KBM-7 (cell line): ENCODE results near the gene AP4S1.
A peak's percentile ranks its signal among the peaks of the same experiment; 100 is the strongest.
"Not testable (repeated sequence)": the region's sequence is repeated elsewhere in the genome, so short reads cannot be mapped to it uniquely, and the experiment has no call there.

Experiments used
- DNase-seq: peaks from one replicate; pipeline ENCODE4 v3.0.0-alpha.2; 2015
- in situ Hi-C: fragments of 300-500 bp; cut with MboI; formaldehyde crosslinking; loops from 2 replicates; pipeline ENCODE4 v1.14.3; 2020; ENCODE audit warnings: low sequenced_read_pairs, low pct_unique_long_range_greater_than_20kb, mixed read lengths

Gene AP4S1

GRCh38 chr14:31025367-31026076 is at the start of gene AP4S1:
AP4S1 (plus strand) TSS chr14:31025649; CDS start chr14:31066197, 40,548 bp downstream.
- in situ Hi-C loops = no loop called here
- DNase-seq = peak; percentile 50

- no peak for DNase-seq
- in situ Hi-C loops = no loop called here
Measured at GRCh38 chr14:30977752-30978151, 47.7 kb upstream of the AP4S1 start.

DNA sequence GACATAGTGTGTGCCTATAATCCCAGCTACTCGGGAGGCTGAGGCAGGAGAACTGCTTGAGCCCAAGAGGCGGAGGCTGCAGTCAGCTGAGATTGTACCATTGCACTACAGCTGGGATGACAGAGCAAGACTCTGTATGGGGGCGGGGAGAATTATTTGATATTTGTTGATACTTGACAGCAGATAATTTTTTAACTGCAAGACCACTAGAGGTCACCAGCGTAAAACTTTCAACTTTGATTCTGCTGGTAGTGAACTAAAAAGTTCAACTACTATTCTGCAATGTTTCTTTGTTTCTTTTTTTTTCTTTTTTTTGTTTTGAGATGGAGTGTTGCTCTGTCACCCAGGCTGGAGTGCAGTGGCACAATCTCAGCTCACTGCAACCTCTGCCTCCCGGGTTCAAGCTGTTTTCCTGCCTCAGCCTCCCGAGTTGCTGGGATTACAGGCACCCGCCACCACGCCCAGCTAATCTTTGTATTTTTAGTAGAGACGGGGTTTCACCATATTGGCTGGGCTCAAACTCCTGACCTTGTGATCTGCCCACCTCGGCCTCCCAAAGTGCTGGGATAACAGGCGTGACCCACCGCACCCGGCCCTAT is 45.2 kb upstream of the AP4S1 start:
- in situ Hi-C loops = not testable (repeated sequence)
- DNase-seq = peak; percentile 82

GRCh38 chr14:30980980-30981379 is 44.5 kb upstream of the AP4S1 start:
- DNase-seq = no peak
- in situ Hi-C loops = no loop called here

DNA sequence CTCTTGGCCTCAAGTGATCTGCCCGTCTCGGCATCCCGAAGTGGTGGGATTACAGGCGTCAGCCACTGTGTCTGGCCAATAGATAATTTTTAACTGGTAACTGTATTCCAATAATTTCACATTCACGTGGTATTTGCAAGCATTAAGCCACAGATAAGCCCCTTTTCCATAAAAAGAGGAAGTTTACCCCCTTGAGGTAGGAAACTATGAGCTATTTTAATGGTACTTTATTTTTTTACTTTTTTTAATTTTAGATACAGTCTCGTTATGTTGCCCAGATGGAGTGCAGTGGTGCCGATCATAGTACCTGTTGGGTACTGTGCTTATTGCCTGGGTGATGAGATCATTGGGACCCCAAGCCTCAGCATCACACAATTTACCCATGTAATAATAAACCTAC is 42.9 kb upstream of the AP4S1 start:
- in situ Hi-C loops = no loop called here
- DNase-seq = peak; percentile 61

DNA sequence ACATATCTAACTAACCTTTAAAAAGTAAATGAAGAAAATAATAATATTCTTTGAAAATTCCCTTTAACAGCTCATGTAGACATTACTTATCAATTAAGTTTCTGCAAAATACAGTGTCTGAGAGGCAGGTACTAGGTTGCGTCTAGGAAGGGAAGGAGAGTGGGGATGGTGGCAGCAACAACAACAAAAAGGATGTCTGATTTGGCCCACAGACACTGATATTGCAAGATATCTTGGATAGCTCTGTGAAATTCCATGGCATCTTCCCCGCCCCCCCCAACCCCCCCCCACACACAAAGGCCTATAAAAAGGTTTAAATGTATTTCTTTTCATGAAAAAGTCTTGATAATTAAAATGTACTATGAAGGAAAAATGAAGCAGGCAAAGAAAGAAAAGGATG is 41.6 kb upstream of the AP4S1 start:
- DNase-seq = no peak
- in situ Hi-C loops = no loop called here

DNA sequence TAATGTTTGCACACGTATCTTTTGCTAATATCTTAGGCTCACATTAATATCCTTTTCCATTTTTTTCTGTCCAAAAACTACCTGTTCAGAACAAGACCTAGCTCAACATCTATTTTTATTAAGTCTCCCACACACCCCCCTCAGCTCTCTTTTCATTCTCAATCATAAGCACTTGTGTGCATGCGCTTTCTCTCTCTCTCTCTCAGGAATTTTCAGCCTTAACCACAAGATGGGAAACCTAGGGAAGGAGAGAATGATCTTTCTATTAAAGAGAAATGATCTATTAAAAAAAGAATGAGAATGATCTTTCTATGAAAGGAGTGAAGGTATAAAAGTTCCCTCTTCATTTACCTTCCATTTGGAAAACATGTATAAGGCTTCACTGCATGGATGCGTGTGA is 39.7 kb upstream of the AP4S1 start:
- DNase-seq = no peak
- in situ Hi-C loops = no loop called here

DNA sequence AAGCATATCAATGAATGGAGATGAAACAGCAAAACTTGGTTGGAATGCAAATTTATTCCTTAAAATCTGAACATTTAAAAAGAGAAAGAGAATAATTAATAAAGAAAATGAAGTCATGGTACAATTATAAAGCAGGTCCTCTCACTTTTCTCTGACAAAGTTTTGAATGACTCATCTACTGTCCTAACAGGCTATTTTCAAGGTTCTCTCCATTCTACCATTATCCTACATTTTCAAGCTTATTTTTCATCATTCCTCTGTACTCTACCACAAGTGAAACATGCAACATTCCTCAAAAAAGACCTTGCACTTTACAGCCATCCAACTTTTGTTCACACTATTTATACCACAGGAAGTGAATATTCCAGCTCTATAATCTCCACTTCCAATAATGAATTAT is 36.9 kb upstream of the AP4S1 start:
- in situ Hi-C loops = no loop called here
- no peak for DNase-seq

DNA sequence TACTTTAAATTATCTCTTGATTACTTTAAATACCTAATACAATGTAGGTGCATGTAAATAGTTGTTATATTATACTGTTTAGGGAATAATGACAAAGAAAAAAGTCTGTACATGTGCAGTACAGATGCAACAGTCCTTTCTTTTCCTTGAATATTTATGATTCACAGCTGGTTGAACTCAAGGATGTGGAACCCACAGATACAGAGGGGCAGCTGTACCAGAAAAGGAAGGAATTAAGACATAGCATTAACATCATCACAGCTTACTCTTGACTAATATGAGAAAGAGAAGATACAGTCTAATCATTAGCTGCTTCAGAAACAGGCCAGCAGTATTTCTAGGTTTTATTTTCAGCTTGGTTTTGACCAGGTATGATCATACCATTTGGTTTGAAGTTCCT is 34.7 kb upstream of the AP4S1 start:
- in situ Hi-C loops = no loop called here

DNA sequence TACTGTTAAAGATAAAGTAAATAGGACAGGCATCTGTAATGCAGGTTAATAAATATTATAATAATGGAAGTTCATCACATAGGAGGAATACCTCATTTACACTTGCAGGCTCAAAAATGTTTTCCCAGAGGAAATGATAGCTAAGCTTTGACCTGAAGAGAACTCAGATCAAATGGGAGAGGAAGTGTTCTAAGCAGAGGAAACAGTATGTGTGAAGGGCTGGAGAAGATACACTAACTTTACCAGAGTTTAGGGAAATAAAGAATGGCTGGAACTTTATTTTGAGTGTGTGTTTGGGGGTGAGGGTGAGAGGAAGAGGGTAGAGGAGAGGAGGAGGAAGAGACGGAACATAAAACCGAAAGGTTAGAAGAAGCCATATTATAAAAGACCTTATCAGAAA is 34.0 kb upstream of the AP4S1 start:
- DNase-seq = peak; percentile 18
- in situ Hi-C loops = no loop called here

More for the DNA sequence above, 34.7 kb upstream of the AP4S1 start:
- DNase-seq = no peak

DNA sequence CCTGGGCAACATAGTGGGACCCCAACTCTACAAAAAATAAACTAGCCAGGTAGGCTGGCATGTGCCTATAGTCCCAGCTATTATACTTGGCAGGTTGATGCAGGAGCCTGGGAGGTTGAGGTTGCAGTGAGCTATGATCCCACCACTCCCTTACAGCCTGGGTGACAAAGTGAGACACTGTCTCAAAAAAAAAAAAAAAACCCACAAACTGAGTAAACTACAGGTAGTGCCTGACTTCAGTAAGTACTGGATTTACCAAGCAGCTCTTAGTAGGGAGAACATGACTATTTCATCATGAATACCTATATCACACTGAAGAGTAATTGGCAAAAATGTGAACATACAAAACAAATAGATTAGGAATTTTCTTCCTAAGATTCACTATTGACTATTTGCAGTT is 32.4 kb upstream of the AP4S1 start:
- DNase-seq = no peak
- in situ Hi-C loops = no loop called here

DNA sequence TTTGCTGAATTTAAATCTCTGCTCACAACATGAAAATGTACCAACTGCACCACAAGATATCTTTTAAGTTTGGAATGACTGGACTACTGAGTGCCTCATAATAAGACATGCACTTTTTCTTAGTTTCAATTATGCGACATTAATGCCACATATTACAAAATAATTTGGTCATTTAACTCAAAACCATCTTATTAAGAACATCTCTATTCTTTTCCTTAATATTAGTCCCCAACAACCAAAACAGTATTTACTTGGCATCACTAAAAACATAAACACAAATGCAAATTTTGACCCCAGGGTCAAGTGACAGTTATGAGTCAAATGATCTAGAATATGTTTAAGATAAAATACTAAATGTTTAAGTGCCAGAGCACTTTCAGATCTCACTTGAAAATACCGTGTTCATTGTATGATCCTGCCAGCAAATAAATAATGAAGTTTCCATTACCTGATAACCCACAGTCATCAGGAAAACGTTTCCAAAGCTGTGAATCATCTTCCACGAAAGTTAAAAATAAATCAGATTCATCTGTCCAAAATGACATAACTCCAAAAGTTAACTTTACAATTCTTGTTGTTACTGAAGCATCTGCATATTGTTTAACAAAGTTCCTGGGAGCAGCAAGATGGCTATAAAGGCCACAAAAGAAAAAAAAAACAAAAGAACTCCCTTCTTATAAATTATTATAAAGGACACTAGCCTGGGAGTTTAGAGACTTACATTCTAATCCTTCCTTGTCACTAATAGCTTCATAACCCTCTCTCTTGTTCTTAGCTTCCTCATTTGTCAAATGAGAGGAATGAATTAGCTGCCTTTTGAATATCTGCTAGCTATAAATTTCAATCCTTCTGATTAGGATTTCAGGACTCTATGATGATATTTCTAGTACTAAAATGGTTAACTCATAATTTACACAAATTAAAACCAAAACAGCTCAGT is 30.5 kb upstream of the AP4S1 start:
- in situ Hi-C loops = no loop called here
- DNase-seq = no peak

DNA sequence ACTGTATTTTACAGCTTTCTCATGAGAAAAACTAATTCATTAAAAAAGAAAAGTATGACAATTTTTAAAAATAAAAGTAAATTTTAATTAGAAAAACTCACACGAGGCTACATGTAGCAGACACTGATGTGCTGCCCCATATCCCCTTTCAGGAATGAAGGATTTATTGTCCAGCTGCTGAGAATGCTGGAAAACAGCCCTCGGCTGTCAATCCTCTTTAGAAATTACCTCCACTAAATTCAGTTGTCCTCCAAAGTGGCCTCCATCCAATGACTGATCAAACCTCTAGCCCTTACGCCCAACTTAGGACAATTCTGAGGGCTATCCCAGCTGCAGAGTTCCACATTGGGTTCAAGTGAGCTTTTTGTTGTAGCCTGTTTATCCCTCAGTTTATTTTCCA is 29.8 kb upstream of the AP4S1 start:
- in situ Hi-C loops = no loop called here
- no peak for DNase-seq

DNA sequence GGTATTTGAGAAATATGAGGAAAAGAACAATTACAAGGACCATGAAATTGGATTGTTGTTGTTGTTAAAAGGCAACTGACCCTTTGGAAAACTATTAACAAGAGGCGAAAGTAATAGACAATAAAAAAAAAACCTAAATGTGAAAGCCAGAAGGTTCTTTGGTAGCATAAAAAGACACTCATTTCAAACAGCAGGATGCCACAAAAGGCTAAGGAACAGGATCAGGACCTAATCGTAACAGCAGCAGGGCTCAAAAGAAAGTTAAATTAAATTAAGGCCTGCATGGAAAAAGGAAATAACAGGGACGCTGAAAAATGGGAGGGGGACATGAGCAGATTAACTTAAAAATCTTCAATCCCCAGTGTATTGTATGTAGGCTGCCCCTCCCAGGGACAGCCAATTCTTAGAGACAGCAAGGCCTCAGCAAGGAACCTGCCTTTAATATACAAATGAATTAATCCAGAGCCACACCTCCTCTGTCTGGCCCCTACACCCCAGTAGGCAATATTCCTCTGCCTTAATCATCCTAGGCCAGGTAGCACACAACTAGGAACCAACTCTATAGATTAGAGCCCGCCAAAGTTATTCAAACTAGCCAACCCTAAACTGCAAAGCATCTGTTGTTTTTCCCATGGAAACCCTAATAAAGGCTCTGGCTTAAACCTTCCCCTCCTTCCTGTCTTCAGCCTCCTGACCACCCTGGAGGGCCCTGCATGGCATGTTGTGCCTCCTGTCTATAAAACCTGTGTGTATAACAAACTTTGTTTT is 28.4 kb upstream of the AP4S1 start:
- DNase-seq = no peak
- in situ Hi-C loops = no loop called here

GRCh38 chr14:30998100-30998706 is 27.2 kb upstream of the AP4S1 start:
- DNase-seq = no peak
- in situ Hi-C loops = no loop called here

- in situ Hi-C loops = no loop called here
- DNase-seq = no peak
Measured at GRCh38 chr14:30999038-30999773, 26.2 kb upstream of the AP4S1 start.

DNA sequence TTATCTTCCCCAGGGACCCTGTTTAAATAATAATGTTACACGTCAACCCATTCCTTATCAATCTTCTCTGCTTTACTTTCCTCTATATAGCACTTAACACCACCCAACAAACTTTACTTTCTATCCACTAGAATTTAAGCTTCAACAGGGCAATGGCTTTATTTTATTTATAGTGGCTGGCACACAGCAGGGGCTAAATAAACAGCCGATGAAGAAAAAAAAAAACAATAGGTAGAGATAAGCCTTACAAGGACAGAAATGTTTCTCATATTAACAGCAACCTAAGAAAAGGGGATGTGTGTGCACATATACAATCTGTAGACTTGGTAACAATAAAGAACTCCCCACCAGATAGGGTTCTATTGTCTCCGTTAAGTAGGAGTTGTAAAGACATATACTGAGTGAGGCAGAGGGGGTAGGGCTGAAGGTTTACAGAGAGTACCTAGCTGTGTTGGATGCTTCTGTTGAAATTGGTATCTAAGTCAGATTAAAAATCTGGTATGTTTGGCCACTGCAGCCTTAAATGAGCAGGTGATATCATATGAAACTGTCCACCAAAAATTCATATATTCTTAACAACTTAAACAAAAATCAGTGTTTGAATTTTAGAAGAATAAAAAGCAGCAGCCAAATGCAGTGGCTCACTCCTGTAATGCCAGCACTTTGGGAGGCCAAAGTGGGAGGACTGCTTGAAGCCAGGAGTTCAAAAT is 24.7 kb upstream of the AP4S1 start:
- DNase-seq = no peak
- in situ Hi-C loops = no loop called here

DNA sequence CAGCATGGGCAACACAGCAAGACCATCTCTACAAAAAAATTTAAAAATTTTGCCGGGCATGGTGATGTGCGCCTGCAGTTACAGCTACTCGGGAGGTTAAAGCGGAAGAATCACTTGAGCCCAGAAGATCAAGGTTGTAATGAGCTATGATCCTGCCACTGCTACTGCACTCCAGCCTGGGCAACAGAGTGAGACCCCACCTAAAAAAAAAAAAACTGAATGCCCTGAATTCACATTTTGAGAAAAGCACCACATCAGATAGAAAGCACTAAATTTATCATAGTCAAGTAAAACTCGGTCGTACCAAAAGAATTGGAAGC is 24.1 kb upstream of the AP4S1 start:
- no peak for DNase-seq
- in situ Hi-C loops = no loop called here
